ENCODE measurements around the gene GIGYF2. TPM values are rescaled to one million over a fixed set of nuclear protein-coding genes. Genes with fewer than 3 reads are reported as not detected.

Gene GIGYF2
- total RNA-seq, 2 donors from 2014 or later = 59.7 to 71.9 TPM

DNA sequence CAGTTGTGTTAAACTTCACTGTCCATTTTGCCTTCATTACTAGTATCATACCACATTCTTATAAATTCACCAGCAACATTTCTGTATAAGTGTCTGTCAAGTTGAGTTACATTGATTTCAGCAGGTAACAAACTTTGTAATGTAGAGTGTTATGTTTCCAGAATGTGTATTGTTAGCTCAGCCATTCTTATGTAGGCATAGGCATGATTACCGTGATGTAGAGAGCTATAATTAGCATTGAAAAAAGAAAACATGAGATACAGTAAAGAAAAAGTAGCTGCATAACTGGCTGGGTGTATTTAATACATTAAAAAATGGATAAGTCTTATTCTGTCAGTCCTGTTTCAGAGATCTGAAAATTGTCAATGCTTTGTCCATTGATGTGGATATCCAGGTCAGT lies 70.7 kb downstream of the GIGYF2 start:
- H3K9me3 Mint-ChIP-seq = no peaks in the 10 kb centered on the region
- peaks cover 10% of the 10 kb centered on the region for H3K4me1 Mint-ChIP-seq
- peaks cover 74% of the 10 kb centered on the region for H3K36me3 Mint-ChIP-seq (ENCODE audit: low read depth)
- ATAC-seq (replicated peaks) = no peak
- no peaks in the 10 kb centered on the region for H3K27me3 Mint-ChIP-seq
- H3K4me3 Mint-ChIP-seq = no peak overlapping the region
- H3K27ac Mint-ChIP-seq = peak overlapping the region; percentile 20

GRCh38 chr2:232770207-232770606 lies 73.1 kb downstream of the GIGYF2 start:
- no peak for ATAC-seq (replicated peaks)
- H3K36me3 Mint-ChIP-seq (ENCODE audit: low read depth) = peaks cover 68% of the 10 kb centered on the region

GRCh38 chr2:232771870-232772269 lies 74.7 kb downstream of the GIGYF2 start:
- peak overlapping the region; percentile 1 for H3K27ac Mint-ChIP-seq
- no peaks in the 10 kb centered on the region for H3K9me3 Mint-ChIP-seq
- H3K4me1 Mint-ChIP-seq = peaks cover 12% of the 10 kb centered on the region
- peak overlapping the region; percentile 1 for H3K4me3 Mint-ChIP-seq
- no peak for ATAC-seq (replicated peaks)
- H3K36me3 Mint-ChIP-seq (ENCODE audit: low read depth) = peaks cover 65% of the 10 kb centered on the region
- H3K27me3 Mint-ChIP-seq = no peaks in the 10 kb centered on the region

More at GRCh38 chr2:232770207-232770606, 73.1 kb downstream of the GIGYF2 start:
- Mint-ChIP-seq H3K27ac (no peak overlapping the region), H3K9me3 (no peaks in the 10 kb centered on the region), H3K4me3 (no peak overlapping the region), H3K4me1 (peaks cover 12% of the 10 kb centered on the region), H3K27me3 (no peaks in the 10 kb centered on the region)

DNA sequence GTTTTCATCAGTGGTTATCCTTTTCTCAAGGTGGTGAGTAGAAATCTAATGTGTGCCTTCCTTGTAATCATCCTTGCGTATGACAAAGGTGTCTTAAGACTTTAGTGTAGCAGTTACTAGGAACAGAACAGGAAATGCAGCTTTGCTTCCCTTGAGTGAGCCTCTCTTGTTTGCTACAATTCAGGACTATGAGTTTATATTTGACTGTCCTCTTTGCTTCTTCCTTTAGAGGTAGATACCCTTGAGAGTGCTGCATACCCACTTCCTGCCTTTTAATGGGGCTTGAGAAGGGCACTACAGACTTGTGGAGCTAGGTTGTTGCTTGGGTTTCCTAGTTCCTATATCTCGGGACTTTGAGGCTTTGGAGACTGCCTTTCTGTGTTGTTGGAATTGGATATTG lies 75.4 kb downstream of the GIGYF2 start:
- Mint-ChIP-seq H3K36me3 (ENCODE audit: low read depth) (peaks cover 66% of the 10 kb centered on the region), H3K4me3 (peak overlapping the region; percentile 1)

GRCh38 chr2:232773815-232774214 lies 76.7 kb downstream of the GIGYF2 start:
- H3K4me1 Mint-ChIP-seq = peaks cover 12% of the 10 kb centered on the region
- H3K27ac Mint-ChIP-seq = no peak overlapping the region
- H3K9me3 Mint-ChIP-seq = no peaks in the 10 kb centered on the region
- peaks cover 64% of the 10 kb centered on the region for H3K36me3 Mint-ChIP-seq (ENCODE audit: low read depth)
- no peaks in the 10 kb centered on the region for H3K27me3 Mint-ChIP-seq
- no peak overlapping the region for H3K4me3 Mint-ChIP-seq
- peak; percentile 44 for ATAC-seq (replicated peaks)

More for the DNA sequence above, 75.4 kb downstream of the GIGYF2 start:
- Mint-ChIP-seq H3K4me1 (peaks cover 12% of the 10 kb centered on the region), H3K27ac (peak overlapping the region; percentile 1), H3K27me3 (no peaks in the 10 kb centered on the region), H3K9me3 (no peaks in the 10 kb centered on the region)
- peak; percentile 73 for ATAC-seq (replicated peaks)

GRCh38 chr2:232776435-232776834 lies 79.3 kb downstream of the GIGYF2 start, which contains the start of gene KCNJ13:
Gene KCNJ13, minus strand, starts transcription at chr2:232776565. Its CDS starts 5,203 bp downstream, at chr2:232771362.
- Mint-ChIP-seq H3K36me3 (ENCODE audit: low read depth) (peaks cover 51% of the 10 kb centered on the region), H3K4me3 (no peak within 1 kb of the TSS), H3K4me1 (peaks cover 13% of the 10 kb centered on the region), H3K9me3 (no peaks in the 10 kb centered on the region), H3K27me3 (no peaks in the 10 kb centered on the region), H3K27ac (no peak within 1 kb of the TSS)
- ATAC-seq (replicated peaks) = no peak

- H3K9me3 Mint-ChIP-seq = no peaks in the 10 kb centered on the region
- peaks cover 15% of the 10 kb centered on the region for H3K4me1 Mint-ChIP-seq
- no peak overlapping the region for H3K27ac Mint-ChIP-seq
- H3K4me3 Mint-ChIP-seq = no peak overlapping the region
- ATAC-seq (replicated peaks) = no peak
- H3K27me3 Mint-ChIP-seq = no peaks in the 10 kb centered on the region
- H3K36me3 Mint-ChIP-seq (ENCODE audit: low read depth) = peaks cover 58% of the 10 kb centered on the region
Observed at GRCh38 chr2:232777276-232777675, 80.1 kb downstream of the GIGYF2 start.

GRCh38 chr2:232779465-232779864 lies 82.3 kb downstream of the GIGYF2 start:
- ATAC-seq (replicated peaks) = no peak
- Mint-ChIP-seq H3K27ac (no peak overlapping the region), H3K4me1 (peaks cover 8% of the 10 kb centered on the region), H3K27me3 (no peaks in the 10 kb centered on the region), H3K4me3 (no peak overlapping the region), H3K36me3 (ENCODE audit: low read depth) (peaks cover 58% of the 10 kb centered on the region), H3K9me3 (no peaks in the 10 kb centered on the region)

DNA sequence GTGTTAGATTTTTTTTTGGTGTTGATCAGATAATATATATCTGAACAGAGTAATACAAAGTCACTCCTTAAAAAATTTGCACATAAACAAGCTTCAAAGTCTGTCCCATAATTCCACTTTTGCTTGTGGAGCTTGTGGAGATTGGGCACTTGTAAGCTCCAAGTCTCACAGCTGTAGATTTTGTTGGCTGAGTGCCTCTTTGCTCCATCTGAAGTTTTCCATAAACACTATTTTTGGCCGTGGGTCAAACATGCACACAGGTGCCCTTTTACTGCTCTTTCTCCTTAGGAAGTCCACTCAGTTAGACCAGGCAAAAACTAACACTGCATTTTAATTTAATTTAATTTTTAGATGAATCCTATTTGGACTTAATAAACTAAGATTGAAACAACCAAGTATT lies 82.8 kb downstream of the GIGYF2 start:
- ATAC-seq (replicated peaks) = no peak
- no peaks in the 10 kb centered on the region for H3K27me3 Mint-ChIP-seq
- no peaks in the 10 kb centered on the region for H3K9me3 Mint-ChIP-seq
- no peak overlapping the region for H3K27ac Mint-ChIP-seq
- peaks cover 59% of the 10 kb centered on the region for H3K36me3 Mint-ChIP-seq (ENCODE audit: low read depth)
- peaks cover 8% of the 10 kb centered on the region for H3K4me1 Mint-ChIP-seq
- no peak overlapping the region for H3K4me3 Mint-ChIP-seq

- ATAC-seq (replicated peaks) = peak; percentile 100
- H3K4me1 Mint-ChIP-seq = peaks cover 8% of the 10 kb centered on the region
- no peak overlapping the region for H3K4me3 Mint-ChIP-seq
- peak overlapping the region; percentile 26 for H3K27ac Mint-ChIP-seq
- peaks cover 52% of the 10 kb centered on the region for H3K36me3 Mint-ChIP-seq (ENCODE audit: low read depth)
- no peaks in the 10 kb centered on the region for H3K9me3 Mint-ChIP-seq
- H3K27me3 Mint-ChIP-seq = no peaks in the 10 kb centered on the region
Observed at GRCh38 chr2:232781765-232782164, 84.6 kb downstream of the GIGYF2 start.

- H3K4me1 Mint-ChIP-seq = peaks cover 8% of the 10 kb centered on the region
- no peak overlapping the region for H3K4me3 Mint-ChIP-seq
Observed at GRCh38 chr2:232783278-232783677, 86.1 kb downstream of the GIGYF2 start.

GRCh38 chr2:232787806-232788205 lies 90.7 kb downstream of the GIGYF2 start:
- no peak overlapping the region for H3K4me3 Mint-ChIP-seq
- no peaks in the 10 kb centered on the region for H3K27me3 Mint-ChIP-seq
- H3K36me3 Mint-ChIP-seq (ENCODE audit: low read depth) = peaks cover 23% of the 10 kb centered on the region
- no peaks in the 10 kb centered on the region for H3K9me3 Mint-ChIP-seq
- H3K27ac Mint-ChIP-seq = no peak overlapping the region
- ATAC-seq (replicated peaks) = no peak
- H3K4me1 Mint-ChIP-seq = no peaks in the 10 kb centered on the region

More at GRCh38 chr2:232783278-232783677, 86.1 kb downstream of the GIGYF2 start:
- no peaks in the 10 kb centered on the region for H3K9me3 Mint-ChIP-seq
- ATAC-seq (replicated peaks) = no peak
- peaks cover 43% of the 10 kb centered on the region for H3K36me3 Mint-ChIP-seq (ENCODE audit: low read depth)
- H3K27me3 Mint-ChIP-seq = no peaks in the 10 kb centered on the region
- H3K27ac Mint-ChIP-seq = peak overlapping the region; percentile 68

DNA sequence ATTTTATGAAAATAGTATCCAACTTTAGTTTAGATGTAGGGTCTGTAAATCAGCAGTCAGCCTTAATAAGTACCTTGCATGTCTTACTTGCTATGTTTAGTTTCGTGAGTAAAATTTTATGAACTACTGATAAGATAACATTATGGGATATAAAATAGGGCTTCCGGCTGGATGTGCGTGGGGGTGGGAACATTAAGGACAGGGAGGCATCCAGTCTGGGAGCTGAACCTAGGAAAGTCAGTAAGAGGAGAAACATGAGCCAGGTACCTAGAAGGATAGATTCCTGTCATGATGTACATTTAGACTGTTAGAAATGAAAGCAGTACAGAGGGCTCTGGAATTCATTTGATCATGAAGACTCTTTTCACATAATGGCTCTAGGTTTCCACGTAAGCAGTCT lies 92.0 kb downstream of the GIGYF2 start:
- Mint-ChIP-seq H3K9me3 (no peaks in the 10 kb centered on the region), H3K4me3 (no peak overlapping the region), H3K27me3 (no peaks in the 10 kb centered on the region), H3K4me1 (no peaks in the 10 kb centered on the region), H3K27ac (no peak overlapping the region), H3K36me3 (ENCODE audit: low read depth) (peaks cover 13% of the 10 kb centered on the region)
- no peak for ATAC-seq (replicated peaks)

DNA sequence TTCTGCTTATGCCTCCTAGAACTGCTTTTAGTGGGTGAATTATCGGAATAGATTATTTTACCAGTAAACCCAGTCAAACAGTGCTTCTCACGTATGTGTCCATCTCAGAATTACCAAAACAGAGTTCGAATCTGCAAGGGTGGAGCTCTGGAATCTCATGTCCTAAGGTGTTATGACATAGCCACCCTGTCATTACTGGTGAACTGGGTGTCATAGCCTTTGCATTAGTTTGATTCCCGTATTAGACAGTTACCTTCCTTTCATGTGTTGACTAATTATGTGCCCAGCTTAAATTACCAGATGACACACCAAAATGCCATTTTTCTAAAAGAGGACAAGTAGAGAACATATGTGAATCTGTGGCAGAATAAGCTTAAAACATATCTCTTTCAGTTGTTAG lies 94.4 kb downstream of the GIGYF2 start:
- H3K27me3 Mint-ChIP-seq = no peaks in the 10 kb centered on the region
- no peak for ATAC-seq (replicated peaks)
- H3K9me3 Mint-ChIP-seq = no peaks in the 10 kb centered on the region
- no peaks in the 10 kb centered on the region for H3K36me3 Mint-ChIP-seq (ENCODE audit: low read depth)
- no peaks in the 10 kb centered on the region for H3K4me1 Mint-ChIP-seq
- no peak overlapping the region for H3K27ac Mint-ChIP-seq
- no peak overlapping the region for H3K4me3 Mint-ChIP-seq

DNA sequence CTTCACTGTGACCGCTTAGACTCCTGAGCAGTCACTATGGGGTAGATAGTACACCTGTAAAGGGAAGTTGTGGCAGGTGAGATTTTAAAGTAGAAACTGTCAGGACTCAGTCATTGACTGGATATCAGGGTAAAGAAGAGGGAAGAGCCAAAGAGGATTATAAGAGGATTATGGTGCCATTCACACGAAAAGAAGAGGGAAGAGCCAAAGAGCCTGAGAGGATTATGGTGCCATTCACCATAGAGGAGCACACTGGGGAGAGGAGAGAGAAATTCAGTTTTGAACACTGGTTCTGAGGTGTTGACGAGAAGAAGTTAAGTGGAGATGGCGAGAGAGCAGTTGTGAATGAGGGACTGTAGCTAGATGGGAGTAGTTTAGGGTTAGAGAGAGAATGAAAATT lies 96.1 kb downstream of the GIGYF2 start:
- H3K27me3 Mint-ChIP-seq = no peaks in the 10 kb centered on the region
- H3K4me1 Mint-ChIP-seq = no peaks in the 10 kb centered on the region
- H3K27ac Mint-ChIP-seq = no peak overlapping the region
- H3K36me3 Mint-ChIP-seq (ENCODE audit: low read depth) = no peaks in the 10 kb centered on the region
- no peak overlapping the region for H3K4me3 Mint-ChIP-seq
- no peaks in the 10 kb centered on the region for H3K9me3 Mint-ChIP-seq
- no peak for ATAC-seq (replicated peaks)

GRCh38 chr2:232794981-232795380 lies 97.8 kb downstream of the GIGYF2 start:
- ATAC-seq (replicated peaks) = no peak
- Mint-ChIP-seq H3K36me3 (ENCODE audit: low read depth) (peaks cover 12% of the 10 kb centered on the region), H3K4me3 (no peak overlapping the region)

More at GRCh38 chr2:232794981-232795380, 97.8 kb downstream of the GIGYF2 start:
- Mint-ChIP-seq H3K9me3 (no peaks in the 10 kb centered on the region), H3K27me3 (no peaks in the 10 kb centered on the region), H3K4me1 (no peaks in the 10 kb centered on the region), H3K27ac (no peak overlapping the region)

Data from activated T-helper 17 cell treated with anti-CD3 and anti-CD28 coated beads, Interleukin-2, amount 50 U/mL, for 72 hours (primary cell).